CD14-positive monocyte (primary cell): ENCODE measurements around the gene SLC29A1. TPM values are rescaled to one million over a fixed set of nuclear protein-coding genes. Genes with fewer than 3 reads are reported as not detected.

Source experiments
- DNase-seq, 3 donors: peaks; one replicate each; pipeline ENCODE4 v3.0.0-alpha.2; 2011 to 2022
- H2AFZ ChIP-seq: 2 replicates; pipeline ENCODE4 v1.6.0; 2012; ENCODE audit warnings: mild to moderate bottlenecking, low read depth, low read length, inconsistent platforms; ENCODE audit not compliant: insufficient read depth, poor library complexity, severe bottlenecking
- H3K27ac ChIP-seq, 2 donors: 1 replicate in 1 of 2; 2 replicates in 1 of 2; pipeline ENCODE4 v1.5.1; 2012 to 2013; ENCODE audit warnings: low read length in 2 of 2, control low read depth in 1 of 2, inconsistent platforms in 1 of 2, low read depth in 1 of 2, mild to moderate bottlenecking in 1 of 2
- H3K27me3 ChIP-seq, 2 donors: one replicate each; pipeline versions ENCODE4 v1.6.0 to v1.6.1; 2011 to 2013; ENCODE audit warnings: low read length in 2 of 2; ENCODE audit not compliant: control insufficient read depth in 2 of 2, insufficient read depth in 2 of 2
- H3K36me3 ChIP-seq, 2 donors: replicated peaks in 1 of 2; 1 replicate in 1 of 2; 2 replicates in 1 of 2; pipeline versions ENCODE4 v1.5.1 to v1.6.1; 2012 to 2013; ENCODE audit warnings: low read length in 2 of 2, control low read depth in 1 of 2, inconsistent platforms in 1 of 2, mild to moderate bottlenecking in 1 of 2; ENCODE audit not compliant: insufficient read depth in 2 of 2, control insufficient read depth in 1 of 2
- H3K4me1 ChIP-seq, 2 donors: 1 replicate in 1 of 2; 2 replicates in 1 of 2; pipeline versions ENCODE4 v1.5.1 to v1.6.1; 2012 to 2013; ENCODE audit warnings: low read length in 2 of 2, control low read depth in 1 of 2, inconsistent platforms in 1 of 2, mild to moderate bottlenecking in 1 of 2, moderate library complexity in 1 of 2; ENCODE audit not compliant: insufficient read depth in 2 of 2, control insufficient read depth in 1 of 2
- H3K4me2 ChIP-seq: replicated peaks from 2 replicates; pipeline ENCODE3; 2012; ENCODE audit warnings: low read length, moderate library complexity, mild to moderate bottlenecking; ENCODE audit not compliant: poor library complexity, severe bottlenecking; ENCODE audit errors: extremely low read depth
- H3K4me3 ChIP-seq, 3 experiments: fragments of 200-600 bp in 1 of 3; sonication (generic) in 1 of 3; replicated peaks in 1 of 3; 1 replicate in 2 of 3; 2 replicates in 1 of 3; pipeline ENCODE4 v1.5.1; 2011 to 2013; ENCODE audit warnings: low read length in 3 of 3, mild to moderate bottlenecking in 3 of 3, control low read depth in 2 of 3, low read depth in 2 of 3, inconsistent platforms in 1 of 3, moderate library complexity in 1 of 3
- H3K79me2 ChIP-seq: 2 replicates; pipeline ENCODE4 v1.6.0; 2012; ENCODE audit warnings: mild to moderate bottlenecking, control low read depth, inconsistent platforms, low read length, moderate library complexity; ENCODE audit not compliant: insufficient read depth
- H3K9ac ChIP-seq: 2 replicates; pipeline ENCODE4 v1.6.0; 2017; ENCODE audit warnings: low read length, mild to moderate bottlenecking; ENCODE audit not compliant: insufficient read depth, poor library complexity, severe bottlenecking
- H3K9me3 ChIP-seq, 2 donors: replicated peaks in 1 of 2; 1 replicate in 1 of 2; 2 replicates in 1 of 2; pipeline versions ENCODE4 v1.5.1 to v1.6.1; 2012 to 2013; ENCODE audit warnings: low read length in 2 of 2, control low read depth in 1 of 2; ENCODE audit not compliant: control insufficient read depth in 1 of 2, insufficient read depth in 1 of 2
- H4K20me1 ChIP-seq: 2 replicates; pipeline ENCODE4 v1.6.0; 2012; ENCODE audit warnings: mild to moderate bottlenecking, low read length, control low read depth, moderate library complexity; ENCODE audit not compliant: insufficient read depth
- H3K27ac Mint-ChIP-seq, 7 donors: one replicate each; pipeline ENCODE4 v1.8.0; 2020; ENCODE audit warnings: mild to moderate bottlenecking in 7 of 7, mixed read lengths in 7 of 7, moderate library complexity in 6 of 7, inconsistent platforms in 2 of 7
- H3K27me3 Mint-ChIP-seq, 3 donors: one replicate each; pipeline ENCODE4 v1.8.0; 2021 to 2022; ENCODE audit warnings: low read depth in 3 of 3, mild to moderate bottlenecking in 3 of 3, mixed read lengths in 3 of 3, moderate library complexity in 3 of 3, inconsistent platforms in 1 of 3
- H3K36me3 Mint-ChIP-seq, 2 donors: one replicate each; pipeline ENCODE4 v1.8.0; 2020; ENCODE audit warnings: mixed read lengths in 2 of 2, inconsistent platforms in 1 of 2, mild to moderate bottlenecking in 1 of 2
- H3K4me1 Mint-ChIP-seq: one replicate; pipeline ENCODE4 v1.8.0; 2020; ENCODE audit warnings: mild to moderate bottlenecking, mixed read lengths
- H3K4me3 Mint-ChIP-seq, 2 donors: one replicate each; pipeline ENCODE4 v1.8.0; 2020; ENCODE audit warnings: mild to moderate bottlenecking in 2 of 2, mixed read lengths in 2 of 2, moderate library complexity in 1 of 2
- H3K9me3 Mint-ChIP-seq, 7 donors: one replicate each; pipeline ENCODE4 v1.8.0; 2020 to 2022; ENCODE audit warnings: mixed read lengths in 7 of 7, mild to moderate bottlenecking in 6 of 7, moderate library complexity in 6 of 7, inconsistent platforms in 2 of 7
- CTCF ChIP-seq: fragments of 200-600 bp; IDR thresholded peaks from one replicate; pipeline ENCODE4 v1.8.0; 2022; ENCODE audit warnings: antibody characterized with exemption, mild to moderate bottlenecking
- WGBS: methylation state at CpG from one replicate; pipeline ENCODE4 v1.1.5; 2013; ENCODE audit warnings: missing lambda C conversion rate; ENCODE audit not compliant: insufficient coverage; 5-methylcytosine and 5-hydroxymethylcytosine counted together
- intact Hi-C, 2 donors: fragments of 100-400 bp; cut with micrococcal nuclease; formaldehyde crosslinking; loops; one replicate each; pipeline versions ENCODE4 v1.15.0 to v1.15.1; 2023
- polyA plus RNA-seq, 3 donors: library from polyadenylated mRNA; depleted of rRNA in 1 of 3; unstranded in 2 of 3; stranded (reverse) in 1 of 3; fragments of 300-500 nt in 2 of 3; fragments of >200 nt in 1 of 3; fragmentation: Illumina TruSeq in 2 of 3; gene quantifications; 1 replicate in 2 of 3; 2 replicates in 1 of 3; pipeline ENCODE4 v1.2.3, GENCODE V29; 2012 to 2021

Gene SLC29A1
- polyA plus RNA-seq, 3 donors: 14.3 to 23.2 (median 15.0) TPM

GRCh38 chr6:44221961-44222335 lies 1.4 kb upstream of the SLC29A1 start:
- 40% methylated on average over 1 of the region's 2 CpGs for WGBS
- no peak overlapping the region for H3K4me3 ChIP-seq
- peaks cover 0 to 7% of the 10 kb centered on the region in 2 donors for H3K27me3 ChIP-seq
- peaks cover 0 to 6% of the 10 kb centered on the region in 2 donors for H3K36me3 Mint-ChIP-seq
- H3K4me1 ChIP-seq: peaks cover 80 to 86% of the 10 kb centered on the region in 2 donors
- H2AFZ ChIP-seq: no peak overlapping the region
- H3K27ac ChIP-seq: no peak overlapping the region
- peak overlapping the region in 2 of 7 donors; percentile 72 to 94 for H3K27ac Mint-ChIP-seq
- H3K4me2 ChIP-seq: peak overlapping the region; percentile 12
- H3K9me3 ChIP-seq: no peaks in the 10 kb centered on the region
- H3K9ac ChIP-seq: no peak overlapping the region
- no peaks in the 10 kb centered on the region for H3K36me3 ChIP-seq
- no peak for TF ChIP-seq CTCF
- H3K9me3 Mint-ChIP-seq: peaks cover 0 to 2% (median 0%) of the 10 kb centered on the region in 7 donors
- intact Hi-C loops: loop anchor here (2.0 to 5.0 kb wide), 3 partner anchors 15 to 95 kb away; partner anchors contain the start of genes SLC35B2 (in 2 of the 2), MRPL14 (in 1 of the 2) and TMEM63B (in 1 of the 2)
- H3K4me1 Mint-ChIP-seq: peaks cover 77% of the 10 kb centered on the region
- DNase-seq: no peak
- peaks cover 11% of the 10 kb centered on the region for H4K20me1 ChIP-seq
- peaks cover 5 to 17% (median 7%) of the 10 kb centered on the region in 3 donors for H3K27me3 Mint-ChIP-seq
- H3K4me3 Mint-ChIP-seq: peak overlapping the region in 1 of 2 donors; percentile 55
- peaks cover 24% of the 10 kb centered on the region for H3K79me2 ChIP-seq

GRCh38 chr6:44222486-44223318 lies 693 bp upstream of the SLC29A1 start:
- TF ChIP-seq CTCF: no peak
- Histone ChIP-seq H3K9me3 (no peaks in the 10 kb centered on the region), H4K20me1 (peaks cover 11% of the 10 kb centered on the region), H3K27me3 (peaks cover 0 to 7% of the 10 kb centered on the region in 2 donors), H2AFZ (peak overlapping the region; percentile 56), H3K4me1 (peaks cover 72 to 79% of the 10 kb centered on the region in 2 donors), H3K27ac (no peak overlapping the region), H3K4me2 (peak overlapping the region; percentile 89), H3K4me3 (peak overlapping the region; percentile 27 to 73 (median 36)), H3K9ac (peak overlapping the region; percentile 46), H3K79me2 (peaks cover 24% of the 10 kb centered on the region), H3K36me3 (no peaks in the 10 kb centered on the region)
- Mint-ChIP-seq H3K4me3 (peak overlapping the region; percentile 73 to 88), H3K27ac (peak overlapping the region in 5 of 7 donors; percentile 3 to 76 (median 54)), H3K27me3 (peaks cover 5 to 17% (median 7%) of the 10 kb centered on the region in 3 donors), H3K9me3 (peaks cover 0 to 2% (median 0%) of the 10 kb centered on the region in 7 donors), H3K36me3 (peaks cover 0 to 6% of the 10 kb centered on the region in 2 donors), H3K4me1 (peaks cover 73% of the 10 kb centered on the region)
- peak in 1 of 3 donors; percentile 39 for DNase-seq
- intact Hi-C loops: loop anchor here (5.0 kb wide), 2 partner anchors 35 to 95 kb away; partner anchors contain the start of genes SLC35B2 (in 2 of the 2), MRPL14 (in 1 of the 2) and TMEM63B (in 1 of the 2)
- 7% methylated on average over 17 of the region's 26 CpGs for WGBS
